HG02973 (cell line): ENCODE measurements around the gene ARAP3.

ENCODE experiments used
- ATAC-seq: cut with Tn5 transposase; IDR thresholded peaks from one replicate; pipeline ENCODE4 v1.9.1; 2021; ENCODE audit warnings: moderate library complexity; ENCODE audit not compliant: unreplicated experiment

The ARAP3 gene

DNA sequence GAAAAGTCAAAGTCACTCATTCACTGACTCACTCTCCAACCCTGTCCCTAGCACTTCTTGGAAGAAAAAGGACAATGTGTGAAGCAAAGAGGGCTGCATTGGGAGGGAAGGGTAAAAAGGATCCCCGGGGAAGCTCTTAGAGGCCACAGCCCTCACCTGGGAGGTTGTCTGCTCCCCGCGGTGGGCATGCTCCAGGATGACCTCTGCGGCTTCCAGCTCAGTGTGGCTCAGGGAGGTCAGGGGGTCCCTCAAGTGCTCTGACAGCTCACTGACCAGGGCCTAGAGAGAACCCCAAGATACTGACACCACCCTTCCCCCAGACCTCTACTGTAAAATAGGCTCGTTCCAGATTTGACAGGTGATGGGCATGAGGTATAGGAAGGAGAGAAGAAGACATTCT is 34.8 kb downstream of the ARAP3 start:
- no peak for ATAC-seq

DNA sequence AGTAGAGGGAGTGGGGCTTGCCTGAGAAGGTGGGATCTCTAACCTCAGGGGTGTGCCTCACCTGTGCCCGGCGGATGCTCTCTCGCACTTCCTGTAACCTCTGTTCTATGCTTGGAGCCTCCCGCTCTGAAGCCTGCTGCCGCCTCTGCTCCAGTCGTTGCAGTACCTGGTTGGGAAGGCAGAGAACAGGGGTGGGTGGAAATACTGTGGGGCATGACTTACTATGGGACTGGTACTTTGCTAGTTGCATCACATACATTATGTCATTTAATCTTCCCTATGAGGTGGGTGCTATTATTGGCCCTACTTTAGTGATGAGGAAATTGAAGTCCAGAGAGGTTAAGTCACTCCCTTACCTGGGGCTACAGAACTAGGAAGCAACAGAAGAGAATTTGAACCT is 36.0 kb downstream of the ARAP3 start:
- no peak for ATAC-seq

DNA sequence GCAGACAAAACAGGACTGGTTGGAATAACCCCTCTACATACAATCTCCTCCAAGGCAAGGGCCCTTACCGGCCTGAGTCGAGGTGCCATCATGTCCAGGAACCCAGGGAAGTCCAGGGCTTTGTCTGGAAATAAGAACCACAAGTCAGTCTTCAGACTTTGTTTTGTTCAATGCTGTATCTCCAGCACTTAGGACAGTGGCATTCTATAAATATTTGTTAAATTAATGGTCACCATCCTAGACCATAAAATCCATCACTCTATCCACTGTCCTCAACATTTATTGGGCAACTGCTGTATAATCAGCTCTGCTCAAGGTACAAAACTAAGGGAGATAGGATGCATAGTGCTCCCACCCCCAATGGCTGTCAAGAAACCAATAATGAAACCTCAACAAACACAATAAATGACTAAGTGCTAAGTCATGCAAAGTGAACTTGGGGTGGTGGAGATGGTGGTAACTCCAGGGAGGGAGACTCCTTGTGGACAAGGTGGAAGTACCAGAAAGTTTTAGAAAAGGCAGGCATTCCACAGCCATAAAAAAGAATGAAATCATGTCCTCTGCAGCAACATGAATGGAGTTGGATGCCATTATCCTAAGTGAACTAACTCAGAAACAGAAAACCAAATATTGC is 40.3 kb downstream of the ARAP3 start:
- peak; percentile 53 for ATAC-seq

DNA sequence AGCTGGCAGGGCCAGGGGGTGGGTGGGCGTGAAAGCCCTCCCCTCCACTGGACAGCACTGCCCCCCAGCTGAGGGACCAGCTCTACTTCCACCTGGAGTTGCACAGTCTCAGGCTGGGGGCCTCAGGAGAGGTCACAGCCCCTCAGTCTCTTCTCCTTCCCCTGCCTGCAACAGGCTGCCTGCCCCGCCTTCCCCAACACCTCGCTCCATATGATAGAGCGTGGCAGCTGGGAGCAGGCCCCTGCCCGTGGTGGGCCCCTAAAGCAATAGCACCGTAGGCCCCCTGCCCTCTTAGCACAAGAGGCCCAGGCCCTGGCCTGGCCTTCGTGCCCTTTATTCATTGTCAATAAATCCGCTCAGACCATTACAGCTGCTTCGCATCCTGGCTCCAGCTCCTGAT is 41.3 kb downstream of the ARAP3 start:
- no peak for ATAC-seq

DNA sequence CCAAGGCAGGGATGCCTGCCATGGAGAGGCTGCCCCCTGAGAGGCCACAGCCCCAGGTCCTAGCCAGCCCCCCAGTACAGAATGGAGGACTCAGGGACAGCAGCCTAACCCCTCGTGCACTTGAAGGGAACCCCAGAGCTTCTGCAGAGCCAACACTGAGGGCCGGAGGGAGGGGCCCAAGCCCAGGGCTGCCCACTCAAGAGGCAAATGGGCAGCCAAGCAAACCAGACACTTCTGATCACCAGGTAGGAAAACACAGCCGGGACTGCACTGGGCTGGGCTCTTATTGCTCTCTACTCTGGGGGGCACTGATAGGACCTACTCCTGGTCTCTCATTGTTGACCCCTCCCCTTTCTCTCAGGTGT is 42.0 kb downstream of the ARAP3 start:
- no peak for ATAC-seq

DNA sequence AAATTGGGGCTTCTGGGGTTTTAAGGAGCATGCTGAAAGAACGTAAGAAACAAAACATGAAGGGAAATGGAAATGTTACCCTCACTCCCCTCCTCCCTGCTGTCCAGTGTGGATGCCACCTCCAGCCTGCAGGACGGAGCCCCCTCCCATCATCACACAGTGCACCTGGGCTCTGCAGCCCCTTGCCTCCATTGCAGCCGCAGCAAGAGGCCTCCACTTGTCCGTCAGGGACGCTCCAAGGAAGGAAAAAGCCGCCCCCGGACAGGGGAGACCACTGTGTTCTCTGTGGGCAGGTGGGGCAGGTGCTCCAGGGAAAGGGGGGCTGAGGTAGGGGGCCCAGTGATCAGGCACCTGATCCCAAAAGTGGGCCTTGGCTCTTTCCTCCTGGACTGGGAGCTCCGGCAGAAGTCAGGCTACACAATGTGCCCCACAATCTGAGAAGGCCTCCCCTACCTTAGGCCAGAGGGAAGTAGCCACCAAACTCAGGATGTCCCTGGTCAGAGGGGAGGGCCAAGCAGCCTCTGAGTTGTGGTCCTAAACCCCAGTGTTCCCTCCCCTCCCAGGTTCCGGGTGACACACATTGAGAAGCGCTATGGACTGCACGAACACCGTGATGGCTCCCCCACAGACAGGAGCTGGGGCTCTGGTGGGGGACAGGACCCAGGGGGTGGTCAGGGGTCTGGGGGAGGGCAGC is 42.5 kb downstream of the ARAP3 start:
- ATAC-seq = no peak

DNA sequence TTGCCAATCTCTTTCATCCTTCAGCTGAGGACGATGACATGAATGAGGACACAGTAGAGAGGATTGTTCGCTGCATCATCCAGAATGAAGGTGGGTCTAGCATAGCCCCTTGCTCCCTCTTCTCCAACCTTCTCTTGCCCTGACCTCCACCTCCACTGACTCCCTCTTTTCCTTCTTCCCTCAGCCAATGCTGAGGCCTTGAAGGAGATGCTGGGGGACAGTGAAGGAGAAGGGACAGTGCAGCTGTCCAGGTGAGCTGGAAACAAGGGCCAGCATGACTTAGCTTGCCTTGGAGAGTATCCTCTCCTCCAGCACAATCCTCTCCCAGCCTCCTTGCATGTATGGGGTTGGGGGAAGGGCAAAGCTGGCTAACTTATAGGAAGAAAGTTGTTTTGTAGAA is 43.3 kb downstream of the ARAP3 start:
- ATAC-seq = no peak

DNA sequence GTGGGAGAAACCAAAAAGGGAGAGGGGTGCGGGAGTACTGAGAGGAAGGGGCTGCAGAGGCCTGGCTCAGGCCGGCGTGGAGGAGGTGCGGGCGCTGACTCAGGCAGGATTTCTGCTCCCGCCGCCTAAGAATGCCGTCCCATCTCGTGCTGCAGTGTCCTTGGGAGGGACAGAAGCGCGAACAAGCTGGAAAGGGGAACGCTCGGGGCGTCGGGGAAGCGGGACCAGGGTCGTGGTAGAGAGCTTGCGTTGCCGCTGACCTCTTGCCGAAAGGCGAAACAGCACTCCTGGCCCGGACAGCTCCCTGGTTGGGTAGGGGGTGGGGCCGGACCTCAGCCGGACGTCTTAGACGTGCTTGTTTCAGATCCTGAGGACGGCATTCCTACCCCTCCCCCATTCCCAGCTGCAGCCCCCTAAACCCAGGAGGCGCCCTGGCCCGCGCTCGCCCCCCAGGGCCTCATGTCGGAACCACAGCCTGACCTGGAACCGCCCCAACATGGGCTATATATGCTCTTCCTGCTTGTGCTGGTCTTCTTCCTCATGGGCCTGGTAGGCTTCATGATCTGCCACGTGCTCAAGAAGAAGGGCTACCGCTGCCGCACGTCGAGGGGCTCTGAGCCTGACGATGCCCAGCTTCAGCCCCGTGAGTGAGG is 44.1 kb downstream of the ARAP3 start:
- peak; percentile 26 for ATAC-seq

DNA sequence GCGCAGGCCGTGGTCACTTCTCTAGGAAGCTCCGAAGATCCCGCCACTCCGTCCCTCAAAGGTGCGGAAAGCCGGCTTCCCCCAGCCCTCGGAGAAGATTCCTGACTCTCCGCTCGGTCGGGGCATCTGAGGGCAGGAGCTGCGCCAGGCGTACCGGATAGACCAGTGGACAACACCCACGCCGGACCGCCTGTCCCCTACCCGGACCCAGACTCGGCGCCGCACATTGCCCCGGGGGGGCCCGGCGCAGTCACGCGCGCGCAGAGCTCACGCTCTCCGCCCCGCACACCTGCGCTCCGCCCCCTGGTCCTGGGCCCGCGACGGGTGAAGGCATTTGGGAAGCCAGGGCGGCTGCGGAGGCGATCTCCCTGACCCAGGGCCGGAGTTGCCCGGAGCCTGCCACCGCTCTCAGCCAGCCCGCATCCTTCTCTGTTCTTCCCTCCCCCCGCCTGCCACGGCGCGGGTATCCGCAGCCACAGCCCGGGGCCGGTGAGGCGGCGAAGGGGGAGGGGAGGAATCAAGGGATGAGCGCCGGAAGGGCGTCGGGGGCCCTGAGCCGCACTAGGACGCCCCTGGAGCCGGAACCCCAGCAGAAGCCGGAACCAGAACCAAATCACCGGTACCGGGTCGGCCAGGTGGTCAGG is 44.8 kb downstream of the ARAP3 start:
- peak; percentile 17 for ATAC-seq

DNA sequence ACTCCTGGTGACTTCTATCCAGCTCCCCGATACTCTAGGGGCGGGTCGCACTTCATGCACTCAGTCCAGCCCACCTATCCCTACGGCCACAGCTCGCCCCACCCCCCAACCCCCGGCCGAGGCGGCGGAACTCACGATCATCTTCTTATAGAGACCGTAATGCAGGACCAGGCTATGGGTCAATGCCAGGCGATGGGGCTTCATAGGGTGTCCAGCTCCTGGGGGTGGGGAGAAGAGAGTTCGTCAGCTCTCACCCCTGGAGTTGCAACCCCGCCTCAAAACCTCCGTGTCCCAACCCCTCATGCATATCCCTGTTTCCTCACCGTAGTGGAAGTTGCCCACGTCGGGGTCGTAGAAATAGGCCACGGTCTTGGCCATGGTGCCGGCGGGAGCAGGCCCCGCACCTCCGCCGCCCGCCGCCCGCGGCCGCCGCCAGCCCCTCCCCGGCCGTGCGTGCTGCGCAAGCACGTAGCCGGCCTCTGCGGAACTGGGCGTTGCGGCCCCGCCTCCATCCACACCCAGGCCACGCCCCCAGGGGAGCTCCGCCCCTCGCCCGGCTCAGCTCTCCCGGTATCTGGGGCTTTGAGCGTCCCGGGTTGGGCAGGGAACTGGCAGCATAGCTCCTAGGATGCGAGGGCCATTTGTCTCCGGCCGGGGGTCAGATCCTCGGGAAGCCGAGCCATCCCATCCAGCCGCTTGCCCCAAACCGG is 45.5 kb downstream of the ARAP3 start, which contains the start of the genes HDAC3 and RELL2:
Gene HDAC3, minus strand, starts transcription at position 437 of the 710 bp plus-strand sequence. Its CDS starts 59 bp downstream, at position 378.
Gene RELL2, plus strand, starts transcription at position 585 of the 710 bp plus-strand sequence. CDS start 1,229 bp downstream, outside the sequence.
- peak; percentile 70 for ATAC-seq

DNA sequence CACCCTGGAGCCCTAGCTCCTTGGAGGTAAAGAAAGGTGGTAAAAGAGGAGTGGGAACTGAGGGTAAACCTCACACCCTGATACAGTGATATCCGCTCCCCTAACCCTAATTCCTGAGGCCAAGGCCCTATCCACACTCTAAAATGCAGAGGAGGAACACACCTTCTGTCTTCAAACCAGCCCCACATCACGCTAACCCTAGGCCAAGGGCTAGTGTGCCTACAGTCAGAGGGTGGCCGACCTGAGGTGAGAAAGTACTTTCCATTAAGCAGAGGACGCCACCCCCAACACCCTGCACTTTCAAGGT is 46.0 kb downstream of the ARAP3 start:
- no peak for ATAC-seq

DNA sequence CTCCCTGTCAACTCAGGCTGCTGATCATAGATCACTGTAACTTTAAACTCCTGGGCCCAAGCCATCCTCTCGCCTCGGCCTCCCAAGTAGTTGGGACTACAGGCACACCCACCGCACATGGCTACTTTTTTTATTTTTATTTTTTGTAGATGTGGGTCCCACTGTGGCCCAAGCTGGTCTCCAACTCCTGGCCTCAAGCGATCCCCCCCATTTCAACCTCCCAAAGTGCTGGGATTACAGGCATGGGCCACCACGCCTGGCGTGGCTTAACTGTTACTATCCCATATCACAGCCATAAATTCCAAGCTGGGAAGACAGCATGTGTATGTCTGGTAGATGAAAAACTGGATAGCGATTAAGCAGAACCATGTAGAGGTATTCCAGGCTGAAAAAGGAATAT is 46.4 kb downstream of the ARAP3 start:
- no peak for ATAC-seq

DNA sequence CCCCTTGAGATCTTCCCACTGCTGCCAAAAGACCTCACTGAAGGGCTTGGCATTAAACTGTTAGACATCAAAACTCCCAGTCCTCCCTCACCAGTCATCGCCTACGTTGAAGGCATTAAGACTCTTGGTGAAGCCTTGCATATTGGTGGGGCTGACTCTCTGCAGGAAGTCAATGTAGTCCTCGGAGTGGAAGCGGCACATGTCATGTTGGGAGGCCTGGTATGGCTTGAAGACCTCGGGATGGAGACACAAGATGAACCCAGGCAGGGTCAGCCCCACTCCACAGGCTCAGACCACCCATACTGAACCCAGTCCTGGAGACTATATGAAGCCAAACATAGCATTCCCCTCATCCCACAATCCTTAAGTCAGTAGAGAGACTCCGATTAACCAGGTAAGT is 47.3 kb downstream of the ARAP3 start:
- no peak for ATAC-seq

DNA sequence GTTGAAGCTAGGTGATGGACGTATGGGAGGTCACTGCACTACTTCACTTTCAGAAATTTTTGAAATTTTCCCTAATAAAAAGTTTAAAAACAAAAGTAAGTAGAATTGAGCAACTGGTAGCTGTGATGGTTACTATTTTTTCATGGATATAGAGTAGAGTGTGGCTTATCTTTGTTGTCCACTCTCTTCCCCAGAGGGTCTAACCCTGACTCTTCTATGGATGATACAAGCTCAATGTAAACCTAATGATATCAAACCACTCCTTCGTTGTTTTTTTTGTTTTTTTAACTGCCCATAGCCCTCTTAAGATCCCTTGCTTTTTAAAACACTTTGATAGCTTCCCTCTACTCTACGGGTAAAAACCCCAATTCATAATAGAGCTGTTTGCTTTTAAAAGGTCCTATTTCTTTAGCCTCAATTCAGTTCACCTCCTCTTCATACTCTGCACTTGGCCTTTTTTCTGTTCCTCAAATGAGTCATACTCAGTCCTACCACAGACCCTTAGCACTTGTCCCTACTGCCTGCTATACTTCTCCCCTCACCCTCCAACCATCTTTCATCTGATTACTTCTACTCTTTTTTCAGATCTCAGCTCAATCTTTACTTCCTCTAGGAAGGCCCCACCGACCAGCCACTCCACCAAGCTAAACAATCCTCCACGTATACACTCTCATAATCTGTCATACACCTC is 48.0 kb downstream of the ARAP3 start:
- ATAC-seq = peak; percentile 56

DNA sequence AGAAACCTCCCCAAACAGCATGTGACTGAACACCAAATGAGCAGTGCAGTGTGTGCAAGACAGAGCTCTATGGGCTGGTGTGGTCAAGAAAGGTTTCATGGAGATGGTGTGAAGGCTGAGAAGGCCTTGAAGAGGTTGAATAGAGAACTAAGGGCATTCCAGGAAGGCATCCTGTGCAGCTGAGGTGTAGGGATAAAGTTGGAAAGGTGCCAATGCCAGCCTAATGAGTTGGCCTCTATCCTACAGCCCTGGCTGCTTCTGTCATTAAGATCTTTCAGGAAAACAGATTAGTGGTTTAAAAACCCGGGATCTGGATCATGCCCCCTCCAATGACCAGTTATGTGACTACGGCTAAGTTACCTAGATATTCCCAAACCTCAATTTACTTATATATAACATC is 49.4 kb downstream of the ARAP3 start:
- no peak for ATAC-seq

DNA sequence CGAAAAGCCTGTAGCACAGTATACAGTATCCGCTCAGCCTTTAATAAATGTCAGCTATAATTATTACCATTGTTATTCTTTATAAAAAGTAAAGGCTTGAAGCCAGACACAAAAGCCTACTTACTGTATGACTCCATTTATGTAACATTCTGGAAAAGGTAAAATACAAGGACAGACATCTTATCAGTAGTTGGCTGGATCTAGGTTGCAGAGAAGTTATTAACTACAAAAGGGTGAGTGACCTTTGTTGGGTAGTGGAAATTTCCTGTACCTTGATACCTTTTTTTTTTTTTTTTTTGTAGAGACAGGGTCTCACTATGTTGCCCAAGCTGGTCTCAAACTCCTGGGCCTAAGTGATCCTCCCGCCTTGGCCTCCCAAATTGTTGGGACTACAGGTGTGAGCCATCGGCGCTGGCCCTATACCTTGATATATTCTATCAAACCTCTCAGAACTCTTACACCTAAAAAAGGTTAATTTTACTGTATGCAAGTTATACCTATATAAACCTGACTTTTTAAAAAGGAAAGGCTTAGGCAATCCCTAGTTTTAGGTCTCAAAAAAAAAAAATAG is 51.4 kb downstream of the ARAP3 start:
- ATAC-seq = no peak

DNA sequence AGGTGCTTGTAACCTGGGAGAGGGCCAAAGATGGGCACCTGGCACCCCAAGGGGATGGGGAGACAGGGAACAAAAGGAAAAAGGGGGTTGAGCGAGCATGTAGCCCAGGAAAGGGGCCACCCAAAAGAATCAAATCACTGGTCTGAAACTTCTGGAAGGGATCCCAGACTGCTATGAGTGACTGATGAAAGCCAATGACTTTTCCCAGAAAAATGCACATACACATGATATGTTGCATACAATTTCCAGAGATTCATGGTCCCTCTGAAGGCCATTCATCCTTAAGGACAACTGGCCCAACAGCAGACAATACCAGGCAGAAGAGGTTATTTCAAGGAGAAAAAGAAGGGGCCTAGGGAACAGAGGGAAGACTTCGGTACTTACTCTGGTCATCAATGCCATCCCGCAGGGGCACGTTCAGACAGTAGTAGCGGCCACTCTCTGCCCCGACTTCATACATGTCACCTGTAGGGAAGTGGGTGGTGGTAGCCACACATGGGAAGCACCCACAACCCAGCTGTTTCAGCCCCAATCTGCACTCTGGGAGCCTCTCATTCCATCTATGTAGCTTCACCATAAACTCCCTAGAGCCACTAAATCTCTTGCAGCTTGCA is 53.7 kb downstream of the ARAP3 start:
- ATAC-seq = no peak

DNA sequence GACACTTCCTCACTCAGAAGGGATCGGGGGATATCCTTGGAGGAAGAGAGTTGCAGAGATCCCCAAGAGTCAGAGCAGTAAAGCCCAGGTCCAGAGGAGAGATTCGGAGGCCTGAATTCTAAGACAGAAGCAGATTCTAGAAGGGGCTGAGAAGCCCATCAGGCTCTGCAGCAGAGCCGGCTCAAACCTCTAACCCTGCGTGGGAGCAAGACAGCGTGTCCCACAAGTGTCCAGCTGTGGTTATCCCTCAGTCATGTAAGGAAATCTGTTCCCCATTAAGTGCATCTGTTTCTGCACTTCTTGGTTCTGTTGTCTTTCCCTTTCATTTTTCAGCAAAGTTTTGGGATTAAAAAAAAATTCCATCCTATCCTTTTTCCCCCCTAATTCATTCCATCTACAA is 58.4 kb downstream of the ARAP3 start:
- ATAC-seq = no peak

DNA sequence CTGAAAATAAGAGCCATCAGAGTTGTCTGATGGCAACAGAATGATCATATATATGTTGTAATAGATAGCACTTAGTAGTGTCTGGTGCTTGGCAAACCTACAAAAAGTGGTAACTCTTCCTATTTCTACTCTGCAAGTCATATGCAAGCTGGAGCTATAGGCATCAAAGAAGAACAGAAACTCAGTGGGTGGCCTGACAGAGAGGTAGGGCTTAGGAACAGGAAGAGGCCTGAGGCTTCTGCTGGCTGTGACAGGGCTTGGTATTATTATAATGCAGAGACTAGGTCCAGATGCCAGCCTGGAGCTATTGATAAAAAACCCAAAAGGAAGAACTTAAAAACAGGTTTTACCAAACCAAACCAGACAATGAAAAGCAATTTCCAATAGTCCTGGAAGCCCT is 58.8 kb downstream of the ARAP3 start:
- peak; percentile 54 for ATAC-seq
